ENCODE results near the gene TMEM131L. TPM values are rescaled to one million over a fixed set of nuclear protein-coding genes. Genes with fewer than 3 reads are reported as not detected.
A peak's percentile ranks its signal among the peaks of the same experiment; 100 is the strongest.

The TMEM131L gene
- total RNA-seq, 3 donors from 2014 or later, result 37.7 to 44.0 (median 41.7) TPM

GRCh38 chr4:153513596-153513995 lies 47.4 kb downstream of the TMEM131L start:
- no peak overlapping the region for H3K4me3 Mint-ChIP-seq
- H3K9me3 Mint-ChIP-seq, result no peaks in the 10 kb centered on the region
- no peaks in the 10 kb centered on the region for H3K27me3 Mint-ChIP-seq (ENCODE audit: low read depth)
- peaks cover 63% of the 10 kb centered on the region for H3K4me1 Mint-ChIP-seq (ENCODE audit: low read depth)
- DNase-seq, result no peak
- peak; percentile 38 to 62 for ATAC-seq
- H3K36me3 Mint-ChIP-seq (ENCODE audit: insufficient read depth), result peaks cover 24% of the 10 kb centered on the region

DNA sequence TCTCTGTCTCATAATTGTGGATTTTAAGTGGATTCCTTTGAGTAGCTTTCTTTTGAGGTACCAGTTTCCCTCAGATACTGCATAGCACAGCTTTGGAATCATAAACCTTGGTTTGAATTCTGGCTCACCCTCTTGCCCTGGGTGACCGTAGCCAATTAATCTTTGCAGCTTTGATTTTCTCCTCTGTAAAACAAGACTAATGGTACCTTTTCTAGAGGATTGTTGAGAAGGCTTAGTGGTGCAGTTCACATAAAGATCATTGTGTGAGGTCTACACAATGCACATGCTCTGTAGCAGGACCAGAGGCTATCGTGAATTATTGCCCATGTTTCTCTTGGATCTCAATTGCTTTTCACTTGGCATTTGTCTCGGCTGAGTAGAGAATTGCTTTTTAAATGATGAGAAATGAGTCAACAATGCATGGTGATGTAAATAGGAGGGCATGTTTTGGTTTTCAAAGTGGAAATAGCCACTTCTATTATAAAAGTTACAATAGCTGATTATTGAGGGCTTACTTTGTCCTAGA lies 47.9 kb downstream of the TMEM131L start:
- no peak overlapping the region for H3K4me3 Mint-ChIP-seq
- H3K36me3 Mint-ChIP-seq (ENCODE audit: insufficient read depth), result peaks cover 25% of the 10 kb centered on the region

GRCh38 chr4:153514688-153515426 lies 48.7 kb downstream of the TMEM131L start:
- Mint-ChIP-seq H3K4me3 (no peak overlapping the region), H3K4me1 (ENCODE audit: low read depth) (peaks cover 74% of the 10 kb centered on the region), H3K27me3 (ENCODE audit: low read depth) (no peaks in the 10 kb centered on the region), H3K9me3 (no peaks in the 10 kb centered on the region), H3K36me3 (ENCODE audit: insufficient read depth) (peaks cover 20% of the 10 kb centered on the region)
- ATAC-seq (no peak), DNase-seq (no peak)

More for the DNA sequence above, 47.9 kb downstream of the TMEM131L start:
- Mint-ChIP-seq H3K9me3 (no peaks in the 10 kb centered on the region), H3K4me1 (ENCODE audit: low read depth) (peaks cover 68% of the 10 kb centered on the region), H3K27me3 (ENCODE audit: low read depth) (no peaks in the 10 kb centered on the region)
- ATAC-seq (no peak), DNase-seq (no peak)

DNA sequence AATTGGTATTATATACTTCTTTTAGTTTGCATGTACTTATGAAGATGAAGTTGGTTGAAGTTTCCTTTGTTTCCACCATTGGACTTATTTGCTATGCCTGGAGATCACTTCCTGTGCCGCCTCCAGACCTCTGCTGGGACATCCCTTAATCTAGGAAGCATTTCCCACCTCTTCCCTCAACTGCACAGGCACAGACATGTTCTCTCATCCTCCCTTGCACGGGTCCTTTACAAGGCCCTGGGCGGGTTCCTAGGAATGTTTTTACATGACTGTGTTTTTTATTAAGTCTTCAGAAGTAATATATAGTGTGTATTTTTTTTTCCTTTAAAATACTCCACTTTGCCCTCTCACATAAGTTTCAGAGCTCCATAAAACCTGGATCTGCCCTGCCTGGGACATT lies 51.0 kb downstream of the TMEM131L start:
- no peak for ATAC-seq
- Mint-ChIP-seq H3K4me3 (no peak overlapping the region), H3K36me3 (ENCODE audit: insufficient read depth) (peaks cover 7% of the 10 kb centered on the region)

GRCh38 chr4:153518001-153518400 lies 51.8 kb downstream of the TMEM131L start:
- Mint-ChIP-seq H3K36me3 (ENCODE audit: insufficient read depth) (peaks cover 7% of the 10 kb centered on the region), H3K27me3 (ENCODE audit: low read depth) (no peaks in the 10 kb centered on the region), H3K9me3 (no peaks in the 10 kb centered on the region), H3K4me1 (ENCODE audit: low read depth) (peaks cover 85% of the 10 kb centered on the region), H3K4me3 (peak overlapping the region; percentile 73)
- DNase-seq, result no peak
- ATAC-seq, result no peak

More for the DNA sequence above, 51.0 kb downstream of the TMEM131L start:
- DNase-seq, result no peak
- Mint-ChIP-seq H3K4me1 (ENCODE audit: low read depth) (peaks cover 85% of the 10 kb centered on the region), H3K27me3 (ENCODE audit: low read depth) (no peaks in the 10 kb centered on the region), H3K9me3 (no peaks in the 10 kb centered on the region)

GRCh38 chr4:153518637-153519389 lies 52.7 kb downstream of the TMEM131L start:
- peaks cover 7% of the 10 kb centered on the region for H3K36me3 Mint-ChIP-seq (ENCODE audit: insufficient read depth)
- ATAC-seq (no peak), DNase-seq (no peak)
- no peaks in the 10 kb centered on the region for H3K27me3 Mint-ChIP-seq (ENCODE audit: low read depth)
- H3K9me3 Mint-ChIP-seq, result no peaks in the 10 kb centered on the region
- peaks cover 85% of the 10 kb centered on the region for H3K4me1 Mint-ChIP-seq (ENCODE audit: low read depth)
- peak overlapping the region; percentile 73 for H3K4me3 Mint-ChIP-seq

- ATAC-seq (no peak), DNase-seq (no peak)
- H3K4me3 Mint-ChIP-seq, result peak overlapping the region; percentile 73
- no peaks in the 10 kb centered on the region for H3K9me3 Mint-ChIP-seq
- H3K36me3 Mint-ChIP-seq (ENCODE audit: insufficient read depth), result peaks cover 7% of the 10 kb centered on the region
- peaks cover 87% of the 10 kb centered on the region for H3K4me1 Mint-ChIP-seq (ENCODE audit: low read depth)
- no peaks in the 10 kb centered on the region for H3K27me3 Mint-ChIP-seq (ENCODE audit: low read depth)
These were observed 53.5 kb downstream of the TMEM131L start for GRCh38 chr4:153519687-153520086.

- Mint-ChIP-seq H3K27me3 (ENCODE audit: low read depth) (no peaks in the 10 kb centered on the region), H3K4me1 (ENCODE audit: low read depth) (peaks cover 88% of the 10 kb centered on the region), H3K36me3 (ENCODE audit: insufficient read depth) (peaks cover 7% of the 10 kb centered on the region), H3K9me3 (no peaks in the 10 kb centered on the region), H3K4me3 (no peak overlapping the region)
- no peak for ATAC-seq
- no peak for DNase-seq
These were observed 54.1 kb downstream of the TMEM131L start for GRCh38 chr4:153520227-153520626.

DNA sequence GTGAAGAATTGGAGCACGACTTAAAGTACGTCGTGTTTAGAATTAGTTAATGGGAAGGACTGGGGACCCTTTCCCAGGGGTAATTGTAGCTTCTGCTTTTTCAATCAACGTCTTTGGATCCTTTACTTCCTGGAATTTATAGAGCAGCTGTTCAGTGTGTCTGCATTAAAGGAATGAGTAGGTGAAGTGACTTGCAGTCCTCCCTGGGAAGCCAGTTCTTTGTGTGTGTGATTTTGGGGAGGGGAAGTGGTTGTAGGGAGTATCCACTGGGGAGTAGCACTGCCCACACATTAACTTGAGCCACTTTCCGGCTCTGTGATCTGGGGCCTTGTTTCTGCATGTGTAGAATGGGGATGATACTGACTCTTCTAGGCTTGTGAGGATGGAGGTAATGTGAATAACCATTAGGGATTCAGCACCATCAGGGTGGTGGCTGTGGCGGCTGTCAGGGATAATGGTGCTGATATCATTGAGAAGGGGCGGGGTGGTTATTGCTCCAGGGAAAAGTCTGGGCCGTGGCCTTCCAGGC lies 54.7 kb downstream of the TMEM131L start:
- Mint-ChIP-seq H3K27me3 (ENCODE audit: low read depth) (no peaks in the 10 kb centered on the region), H3K4me3 (peak overlapping the region; percentile 56), H3K9me3 (no peaks in the 10 kb centered on the region), H3K36me3 (ENCODE audit: insufficient read depth) (peaks cover 7% of the 10 kb centered on the region), H3K4me1 (ENCODE audit: low read depth) (peaks cover 87% of the 10 kb centered on the region)
- no peak for ATAC-seq
- DNase-seq, result no peak

DNA sequence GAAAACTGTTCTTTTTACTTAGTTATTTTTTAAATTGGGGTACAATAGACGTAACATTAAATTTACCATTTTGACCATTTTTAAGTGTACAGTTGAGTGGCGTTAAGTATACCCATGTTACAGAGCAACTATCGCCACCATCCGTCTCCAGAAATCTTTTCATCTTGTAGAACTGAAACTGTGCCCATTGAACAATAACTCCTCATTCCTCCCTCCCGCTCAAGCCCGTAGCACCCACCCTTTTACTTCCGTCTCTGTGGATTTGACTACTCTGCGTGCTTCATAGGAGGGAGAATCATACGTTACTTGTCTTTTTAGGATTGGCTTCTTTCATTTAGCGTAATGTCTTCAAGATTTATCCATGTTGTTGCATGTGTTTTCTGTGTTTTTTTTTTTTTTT lies 55.3 kb downstream of the TMEM131L start:
- no peak for DNase-seq
- Mint-ChIP-seq H3K27me3 (ENCODE audit: low read depth) (no peaks in the 10 kb centered on the region), H3K4me3 (peak overlapping the region; percentile 67), H3K36me3 (ENCODE audit: insufficient read depth) (peaks cover 10% of the 10 kb centered on the region), H3K4me1 (ENCODE audit: low read depth) (peaks cover 92% of the 10 kb centered on the region), H3K9me3 (no peaks in the 10 kb centered on the region)
- no peak for ATAC-seq

- Mint-ChIP-seq H3K27me3 (ENCODE audit: low read depth) (no peaks in the 10 kb centered on the region), H3K4me1 (ENCODE audit: low read depth) (peaks cover 97% of the 10 kb centered on the region), H3K36me3 (ENCODE audit: insufficient read depth) (peaks cover 13% of the 10 kb centered on the region), H3K4me3 (peak overlapping the region; percentile 67), H3K9me3 (no peaks in the 10 kb centered on the region)
- ATAC-seq (peak; percentile 45 to 51), DNase-seq (peak; percentile 51)
These were observed 56.0 kb downstream of the TMEM131L start for GRCh38 chr4:153521999-153522801.

DNA sequence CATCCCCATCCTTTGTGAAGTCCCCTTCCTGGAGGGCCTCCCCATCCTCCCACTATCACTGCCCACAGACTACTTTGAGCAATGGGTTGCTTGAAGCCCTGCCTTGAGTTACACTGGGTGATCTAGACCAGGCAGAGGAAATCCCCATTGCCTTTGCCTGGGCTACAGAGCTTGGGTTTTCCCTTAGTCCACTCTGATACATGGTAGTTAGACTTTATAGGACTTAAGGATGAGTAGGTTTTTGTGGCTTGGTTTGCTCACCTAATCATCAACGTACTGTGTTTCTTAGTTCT lies 56.6 kb downstream of the TMEM131L start:
- peak; percentile 24 for DNase-seq
- H3K36me3 Mint-ChIP-seq (ENCODE audit: insufficient read depth), result peaks cover 17% of the 10 kb centered on the region
- H3K9me3 Mint-ChIP-seq, result no peaks in the 10 kb centered on the region
- H3K4me1 Mint-ChIP-seq (ENCODE audit: low read depth), result peaks cover 97% of the 10 kb centered on the region
- no peaks in the 10 kb centered on the region for H3K27me3 Mint-ChIP-seq (ENCODE audit: low read depth)
- peak overlapping the region; percentile 67 for H3K4me3 Mint-ChIP-seq
- peak; percentile 74 to 79 for ATAC-seq

- no peaks in the 10 kb centered on the region for H3K9me3 Mint-ChIP-seq
- DNase-seq (no peak), ATAC-seq (no peak)
- peaks cover 15% of the 10 kb centered on the region for H3K36me3 Mint-ChIP-seq (ENCODE audit: insufficient read depth)
- peak overlapping the region; percentile 67 for H3K4me3 Mint-ChIP-seq
- no peaks in the 10 kb centered on the region for H3K27me3 Mint-ChIP-seq (ENCODE audit: low read depth)
- peaks cover 97% of the 10 kb centered on the region for H3K4me1 Mint-ChIP-seq (ENCODE audit: low read depth)
These were observed 57.1 kb downstream of the TMEM131L start for GRCh38 chr4:153523164-153523796.

Measured in activated T-cell treated with anti-CD3 and anti-CD28 coated beads, Interleukin-2, amount 50 U/mL, for 4 hours (primary cell).